GM21825 (cell line): Measurements from ENCODE around the gene TOMM5.

Source experiments
- ATAC-seq: cut with Tn5 transposase; IDR thresholded peaks from one replicate; pipeline ENCODE4 v1.9.1; 2021; ENCODE audit warnings: mild to moderate bottlenecking, moderate library complexity; ENCODE audit not compliant: unreplicated experiment

Gene TOMM5

DNA sequence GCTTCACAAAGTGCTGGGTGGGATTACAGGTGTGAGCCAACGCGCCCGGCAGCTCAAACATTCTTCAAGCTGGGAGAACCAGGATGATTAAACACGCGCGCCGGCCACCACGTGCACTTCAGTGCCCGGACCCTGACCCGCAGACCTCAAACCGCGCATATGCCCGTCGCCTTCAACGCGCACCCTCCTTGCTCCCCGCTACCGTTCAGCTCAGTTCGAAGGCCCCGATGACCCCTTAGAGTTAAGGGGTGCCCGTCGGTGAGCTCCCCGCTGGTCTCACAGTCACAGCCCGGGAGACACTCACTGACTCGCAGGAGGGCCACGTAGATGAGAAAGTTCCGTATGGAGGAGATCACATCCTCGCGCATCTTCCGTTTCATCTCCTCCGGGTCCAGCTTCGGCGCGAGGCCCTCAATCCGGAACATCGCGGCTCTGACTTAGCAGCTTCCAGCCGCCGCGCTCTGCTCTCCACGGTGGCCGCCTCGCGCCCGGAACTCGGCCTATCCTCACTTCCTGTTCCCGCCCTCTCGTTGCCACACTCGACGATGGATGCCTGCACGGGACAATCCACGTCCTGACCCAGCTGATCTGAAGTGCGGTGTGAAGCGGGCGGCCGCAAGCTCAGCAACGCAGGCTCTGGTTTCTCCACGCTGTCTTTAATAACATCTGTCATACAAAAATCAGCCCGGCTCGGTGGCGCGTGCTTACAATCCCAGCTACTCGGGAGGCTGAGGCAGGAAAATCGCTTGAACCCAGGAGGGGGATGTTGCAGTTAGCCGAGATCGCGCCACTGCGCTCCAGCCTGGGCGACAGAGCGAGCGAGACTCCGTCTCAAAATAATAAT lies at the start of gene TOMM5:
TOMM5 (minus strand) TSS at position 490 of the 844 bp plus-strand sequence; CDS start at position 425, 65 bp downstream.
- peak; percentile 86 for ATAC-seq

DNA sequence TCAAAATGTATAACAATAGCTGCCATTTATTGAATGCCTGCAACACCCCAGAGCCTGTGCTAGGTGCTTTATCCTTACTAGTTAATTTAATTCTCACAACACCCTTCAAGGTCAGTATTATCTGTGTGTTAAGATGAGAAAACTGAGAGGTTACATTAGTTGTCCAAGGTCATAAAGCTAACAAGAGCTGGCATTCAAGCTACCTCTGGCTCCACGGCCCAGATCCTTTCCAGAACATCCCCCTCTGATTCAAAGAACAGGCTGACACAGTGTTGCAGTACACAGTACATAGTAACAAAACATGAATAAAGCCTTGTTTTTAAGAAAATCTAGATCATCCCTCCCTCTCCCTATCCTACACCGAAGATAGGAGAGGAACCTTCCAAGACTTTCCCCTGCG lies 48.9 kb upstream of the TOMM5 start:
- ATAC-seq: no peak

- ATAC-seq: no peak
These were observed 47.8 kb upstream of the TOMM5 start for GRCh38 chr9:37640246-37640645.

GRCh38 chr9:37639841-37640240 lies 47.4 kb upstream of the TOMM5 start:
- ATAC-seq: no peak

GRCh38 chr9:37639109-37639762 lies 46.8 kb upstream of the TOMM5 start:
- no peak for ATAC-seq

DNA sequence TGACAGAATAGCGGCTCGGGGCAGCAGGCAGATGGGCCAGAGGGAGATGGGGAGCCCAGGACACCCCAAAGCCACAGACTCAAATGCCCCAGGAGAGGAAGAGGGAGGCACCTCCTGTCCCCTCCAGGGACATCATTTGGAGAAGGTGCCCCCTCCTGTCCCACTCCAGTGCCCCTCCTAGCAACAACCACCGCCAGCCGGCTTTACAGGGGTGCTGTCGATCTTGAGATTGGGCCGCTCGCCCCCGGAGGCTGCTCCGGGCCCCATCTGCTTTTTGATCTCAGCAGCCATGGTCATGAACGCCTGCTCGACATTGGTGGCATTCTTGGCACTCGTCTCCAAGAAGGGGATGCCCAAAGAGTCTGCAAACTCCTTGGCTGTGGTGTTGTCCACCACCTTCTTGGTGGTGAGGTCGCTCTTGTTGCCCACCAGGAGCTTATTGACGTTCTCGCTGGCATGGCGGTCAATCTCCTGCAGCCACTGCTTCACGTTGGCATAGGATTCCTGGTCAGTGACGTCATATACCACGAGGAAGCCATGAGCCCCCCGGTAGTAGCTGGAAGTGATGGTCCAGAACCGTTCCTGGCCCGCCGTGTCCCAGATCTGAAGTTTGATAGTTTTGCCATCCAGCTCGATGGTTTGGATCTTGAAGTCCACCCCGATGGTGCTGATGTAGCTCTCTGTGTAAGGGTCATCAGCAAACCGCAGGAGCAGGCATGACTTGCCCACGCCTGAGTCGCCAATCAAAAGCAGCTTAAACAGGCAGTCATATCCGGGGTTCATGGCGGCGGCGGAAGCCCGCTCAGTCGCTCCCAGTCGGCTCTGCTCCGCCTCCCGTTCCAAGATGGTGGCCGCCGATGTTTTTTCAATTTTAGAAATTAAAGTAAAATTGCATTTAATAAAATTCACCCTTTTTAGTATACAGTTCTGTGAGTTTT lies 44.4 kb upstream of the TOMM5 start:
- no peak for ATAC-seq

DNA sequence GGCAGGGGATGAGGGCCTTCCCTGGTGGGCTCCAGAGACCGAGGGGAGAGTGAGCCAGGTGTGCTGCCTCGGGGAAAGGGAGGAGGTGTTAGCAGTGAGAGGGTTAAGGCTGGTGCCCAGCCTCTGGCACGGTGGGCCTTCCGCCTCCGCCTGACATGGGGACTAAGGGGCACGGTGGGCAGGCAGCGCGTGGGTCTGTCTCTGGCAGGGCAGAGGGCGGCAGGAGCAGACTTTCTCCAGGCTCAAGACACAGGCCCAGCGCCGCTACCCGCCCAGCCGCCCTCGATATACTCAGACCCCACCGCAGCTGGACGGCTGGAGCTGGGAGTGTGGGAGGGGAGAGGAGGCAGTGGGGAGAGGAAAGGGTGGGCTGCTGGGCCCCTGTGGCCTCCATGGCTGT lies 43.4 kb upstream of the TOMM5 start:
- no peak for ATAC-seq

- ATAC-seq: no peak
These were observed 40.1 kb upstream of the TOMM5 start for GRCh38 chr9:37632479-37632878.

GRCh38 chr9:37626708-37627292 lies 34.4 kb upstream of the TOMM5 start:
- ATAC-seq: no peak

DNA sequence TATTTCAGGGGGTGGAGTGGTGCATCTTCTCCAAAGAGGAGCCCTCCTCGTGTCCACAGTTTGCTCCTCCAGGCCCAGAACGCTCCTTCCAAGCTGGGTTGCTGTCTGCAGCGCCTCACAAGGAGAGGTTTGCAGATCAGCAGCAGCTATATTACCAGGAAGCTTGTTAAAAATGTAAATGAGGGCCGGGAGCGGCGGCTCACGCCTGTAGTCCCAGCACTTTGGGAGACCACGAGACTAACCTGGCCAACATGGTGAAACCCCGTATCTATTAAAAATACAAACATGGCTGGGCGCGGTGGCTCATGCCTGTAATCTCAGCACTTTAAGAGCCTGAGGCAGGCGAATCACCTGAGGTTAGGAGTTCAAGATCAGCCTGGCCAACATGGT lies 33.4 kb upstream of the TOMM5 start:
- no peak for ATAC-seq

DNA sequence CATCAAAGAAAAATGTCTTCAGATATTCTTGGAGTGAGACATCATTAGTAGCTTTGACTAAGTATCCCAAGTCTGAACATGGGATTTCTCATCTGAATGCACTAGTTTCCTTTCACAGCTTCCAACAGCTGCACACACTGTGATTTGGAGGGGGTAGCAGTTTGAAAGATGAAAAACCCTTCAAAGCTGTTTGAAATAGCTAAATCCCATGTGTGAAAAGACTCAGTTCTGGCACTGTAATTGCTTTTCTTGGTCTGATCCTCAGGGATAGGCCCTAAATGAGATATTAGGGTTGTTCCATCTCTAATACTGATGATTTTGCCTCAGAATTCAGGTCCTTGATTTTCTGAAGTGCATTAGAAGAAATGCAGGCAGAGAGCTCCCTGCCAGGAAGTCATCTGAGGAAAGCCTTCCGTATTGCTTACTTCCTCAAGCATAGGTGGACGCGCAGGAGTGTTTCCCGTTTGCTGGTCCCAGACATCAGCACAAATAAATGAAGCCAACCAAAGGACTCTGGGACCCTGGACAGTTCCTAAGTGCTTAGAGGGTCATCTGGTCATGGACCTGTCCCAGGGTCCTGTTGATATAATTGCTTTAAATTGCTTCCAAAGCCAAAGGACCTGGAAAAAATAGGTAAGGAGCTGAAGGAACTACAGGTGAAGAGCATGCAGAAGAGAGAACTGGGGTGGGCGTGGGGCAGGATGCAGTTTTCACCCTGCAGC lies 32.8 kb upstream of the TOMM5 start:
- no peak for ATAC-seq

DNA sequence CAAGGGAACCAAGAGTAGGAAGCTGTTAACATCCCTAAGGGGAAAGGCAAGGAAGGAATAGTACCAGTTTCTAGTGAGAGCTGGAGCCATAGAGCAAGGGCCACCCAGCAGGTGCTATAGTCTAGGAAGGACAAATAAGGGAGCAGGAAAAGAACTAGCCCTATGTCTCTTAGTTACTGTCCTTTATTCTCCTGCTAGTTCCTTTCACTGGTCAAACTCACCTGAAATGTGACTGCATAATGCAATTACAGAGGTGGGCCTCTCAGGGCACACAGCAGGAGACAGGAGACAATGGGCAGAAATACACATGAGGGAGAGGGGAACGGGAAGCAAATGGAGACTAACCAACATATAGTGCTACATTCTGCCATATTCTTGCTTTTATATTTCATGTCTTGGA lies 31.7 kb upstream of the TOMM5 start:
- no peak for ATAC-seq

- ATAC-seq: no peak
These were observed 30.9 kb upstream of the TOMM5 start for GRCh38 chr9:37623267-37623666.

DNA sequence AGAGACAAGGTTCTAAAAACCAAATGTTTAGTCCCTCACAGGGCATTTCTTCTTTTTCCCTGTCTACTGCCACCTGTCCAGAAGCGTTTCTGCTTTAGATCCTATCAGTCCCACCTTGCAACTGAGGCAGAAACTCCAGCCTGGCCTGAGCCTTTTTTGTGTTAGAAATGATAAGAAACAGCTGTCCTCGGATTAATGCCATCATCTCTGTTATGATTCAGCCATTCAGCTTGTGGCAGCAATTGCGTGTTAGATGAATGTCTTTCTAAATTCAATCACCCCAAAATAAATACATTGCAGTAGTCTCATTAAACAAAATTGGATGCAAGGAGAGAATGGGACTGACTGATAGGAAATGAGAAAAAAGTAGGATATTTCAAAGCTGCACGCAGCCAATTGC lies 30.1 kb upstream of the TOMM5 start:
- ATAC-seq: no peak

GRCh38 chr9:37621273-37622121 lies 29.1 kb upstream of the TOMM5 start:
- ATAC-seq: no peak

DNA sequence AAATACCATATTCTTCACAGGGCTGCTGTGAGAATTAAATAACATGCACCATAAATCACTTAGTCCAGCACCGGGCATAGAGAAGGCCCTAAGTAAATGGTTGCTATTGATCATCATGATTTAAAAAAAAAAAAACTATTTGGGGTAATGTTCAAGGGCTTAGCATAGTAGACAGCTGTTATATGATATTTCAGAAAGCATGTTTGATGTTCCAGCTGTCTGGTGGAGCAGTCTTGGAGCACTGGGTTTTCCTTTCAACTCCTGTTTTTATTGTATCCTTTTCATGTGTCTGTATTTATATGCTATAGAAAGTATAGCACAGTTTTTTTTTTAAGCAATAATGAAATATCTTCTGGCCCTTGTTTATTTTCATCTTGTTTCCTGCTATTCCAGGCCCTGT lies 28.0 kb upstream of the TOMM5 start:
- ATAC-seq: no peak

DNA sequence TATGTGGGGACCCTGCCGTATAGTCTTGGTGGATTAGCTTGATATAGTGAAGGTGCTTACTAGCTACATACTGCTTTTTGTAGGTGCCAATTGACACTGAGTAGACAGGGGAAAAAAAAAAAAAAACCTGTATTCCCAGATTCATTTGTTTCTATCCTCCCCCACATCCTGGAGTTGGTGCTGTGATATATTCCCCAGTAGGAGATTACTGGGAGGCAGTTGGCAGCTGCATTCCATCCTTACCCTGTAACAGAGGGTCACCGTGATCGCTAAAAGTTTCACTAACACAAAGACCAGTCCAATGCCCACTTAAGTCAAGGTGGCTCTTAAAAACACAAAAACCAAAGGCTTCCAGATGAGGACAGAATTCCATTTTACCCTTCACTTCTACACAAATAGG lies 27.4 kb upstream of the TOMM5 start:
- ATAC-seq: no peak

DNA sequence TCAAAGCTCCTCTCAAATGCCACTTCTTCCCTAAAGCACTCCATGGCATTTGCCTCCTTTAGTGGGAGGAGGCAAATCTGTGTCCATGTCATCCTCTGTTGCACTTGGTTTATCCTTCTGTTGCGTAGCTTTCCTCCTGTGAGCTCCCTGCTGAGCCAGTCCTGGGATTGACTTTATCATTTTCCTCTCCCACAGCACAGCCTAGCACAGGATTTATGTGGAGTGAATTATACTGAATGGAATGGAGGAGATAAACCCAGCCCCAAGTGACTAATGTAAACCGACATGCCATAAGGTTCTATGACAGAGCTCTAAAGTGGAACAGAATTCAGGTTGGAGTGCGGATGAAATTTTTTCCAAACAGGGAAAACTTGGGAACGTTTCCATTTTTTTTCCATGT lies 26.4 kb upstream of the TOMM5 start:
- no peak for ATAC-seq

DNA sequence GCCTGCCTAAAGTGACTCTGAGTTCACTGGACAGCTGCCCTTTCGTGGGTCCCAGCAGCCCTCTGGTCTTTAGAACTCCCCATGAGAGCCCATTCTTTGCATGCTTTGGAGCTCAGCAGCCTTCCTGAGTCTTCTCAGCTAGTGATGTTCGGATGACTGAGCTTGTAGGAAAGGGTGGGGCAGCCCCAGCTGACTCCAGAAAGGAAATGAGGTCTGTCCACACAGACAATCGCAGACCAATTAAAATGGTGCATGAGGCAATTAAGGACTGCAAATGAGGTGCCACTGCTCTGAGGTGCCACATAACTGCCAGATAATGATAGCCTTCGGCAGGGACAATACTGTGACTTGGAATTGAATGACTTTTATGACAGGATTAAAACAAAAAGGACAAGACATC lies 25.4 kb upstream of the TOMM5 start:
- no peak for ATAC-seq
